C4-2B (cell line): ENCODE data around the gene ANGPTL3.
"Not testable (repeated sequence)": the region's sequence is repeated elsewhere in the genome, so short reads cannot be mapped to it uniquely, and the experiment has no call there.

Source experiments
- H3K27ac ChIP-seq: fragments of 450-650 bp; 2 replicates; pipeline ENCODE4 v1.5.1; 2017
- CTCF ChIP-seq: fragments of 450-650 bp; conservative IDR thresholded peaks from 2 replicates; pipeline ENCODE4 v1.5.1; 2017; ENCODE audit warnings: mild to moderate bottlenecking
- ZFX ChIP-seq: fragments of 450-650 bp; IDR thresholded peaks from 2 replicates; pipeline ENCODE4 v1.6.1; 2017

ANGPTL3 gene

GRCh38 chr1:62608905-62609304 is 11.6 kb downstream of the ANGPTL3 start:
- no peak overlapping the region for H3K27ac ChIP-seq
- TF ChIP-seq ZFX (no peak), CTCF (no peak)

GRCh38 chr1:62610588-62610987 is 13.3 kb downstream of the ANGPTL3 start:
- H3K27ac ChIP-seq: not testable (repeated sequence)

GRCh38 chr1:62612770-62613169 is 15.4 kb downstream of the ANGPTL3 start:
- H3K27ac ChIP-seq: no peak overlapping the region
- TF ChIP-seq ZFX: no peak
- no peak for TF ChIP-seq CTCF

GRCh38 chr1:62613325-62613727 is 16.0 kb downstream of the ANGPTL3 start:
- no peak for TF ChIP-seq ZFX
- no peak for TF ChIP-seq CTCF

GRCh38 chr1:62613890-62614289 is 16.6 kb downstream of the ANGPTL3 start:
- no peak overlapping the region for H3K27ac ChIP-seq
- TF ChIP-seq CTCF (no peak), ZFX (no peak)

More at GRCh38 chr1:62613325-62613727, 16.0 kb downstream of the ANGPTL3 start:
- no peak overlapping the region for H3K27ac ChIP-seq

GRCh38 chr1:62621907-62622306 is 24.6 kb downstream of the ANGPTL3 start:
- TF ChIP-seq CTCF: no peak
- TF ChIP-seq ZFX: no peak
- no peak overlapping the region; the same call in 1 of the 2 replicates for H3K27ac ChIP-seq

GRCh38 chr1:62625415-62625814 is 28.1 kb downstream of the ANGPTL3 start:
- TF ChIP-seq CTCF (no peak), ZFX (no peak)
- H3K27ac ChIP-seq: no peak overlapping the region

- H3K27ac ChIP-seq: no peak overlapping the region
- TF ChIP-seq ZFX (no peak), CTCF (no peak)
Measured at GRCh38 chr1:62628506-62628905, 31.2 kb downstream of the ANGPTL3 start.
